ENCODE results near the gene OXTR.

The OXTR gene

GRCh38 chr3:8741581-8742261 lies 27.7 kb downstream of the OXTR start (continued):
- TF ChIP-seq ZBTB26 (tag by site-specific recombination; optimal IDR thresholded peaks at IDR 0.05): peak; percentile 10
- TF ChIP-seq ZNF335 (tag by site-specific recombination; conservative IDR thresholded peaks at IDR 0.05): peak; percentile 78
- no peak for TF ChIP-seq ZNF10 (tag by site-specific recombination; IDR thresholded peaks at IDR 0.05)
- peak; percentile 77 for TF ChIP-seq REST (tag by site-specific recombination; IDR thresholded peaks at IDR 0.05)
- 0 out of 2 replicates have a peak, but pooled peaks have one; percentile 23 for TF ChIP-seq ZFP37 (tag by site-specific recombination; IDR thresholded peaks at IDR 0.05)
- peak; percentile 42; the same call in 1 of the 2 replicates for TF ChIP-seq SP3 (tag by site-specific recombination; IDR thresholded peaks at IDR 0.05)
- no peak for TF ChIP-seq INSM2 (tag by site-specific recombination; IDR thresholded peaks at IDR 0.05)
- peak; percentile 37; the same call in 1 of the 2 replicates for TF ChIP-seq ZNF629 (tag by site-specific recombination; IDR thresholded peaks at IDR 0.05)
- TF ChIP-seq WT1 (tag by site-specific recombination; IDR thresholded peaks at IDR 0.05): peak; percentile 84
- TF ChIP-seq PATZ1 (tag by site-specific recombination; IDR thresholded peaks at IDR 0.05): peak; percentile 83
- peak; percentile 39; the same call in 1 of the 2 replicates for TF ChIP-seq SP7 (tag by site-specific recombination; IDR thresholded peaks at IDR 0.05)
- no peak for TF ChIP-seq ZNF664 (tag by site-specific recombination; IDR thresholded peaks at IDR 0.05)
- TF ChIP-seq KLF8 (tag by site-specific recombination; IDR thresholded peaks at IDR 0.05): peak; percentile 37
- peak; percentile 39; the same call in 1 of the 2 replicates for TF ChIP-seq ZEB2 (tag by site-specific recombination; IDR thresholded peaks at IDR 0.05)
- TF ChIP-seq ZBTB44 (tag by site-specific recombination; IDR thresholded peaks at IDR 0.05): no peak
- TF ChIP-seq ZNF768 (tag by site-specific recombination; IDR thresholded peaks at IDR 0.05): no peak
- TF ChIP-seq EGR2 (tag by site-specific recombination; IDR thresholded peaks at IDR 0.05; ENCODE audit: low read depth): peak; percentile 96
- TF ChIP-seq GLIS1 (tag by site-specific recombination; IDR thresholded peaks at IDR 0.05): peak; percentile 98
- no peak for TF ChIP-seq ZNF311 (tag by site-specific recombination; IDR thresholded peaks at IDR 0.05; ENCODE audit: borderline replicate concordance)
- peak; percentile 73 for TF ChIP-seq GLIS2 (tag by site-specific recombination; IDR thresholded peaks at IDR 0.05)
- peak; percentile 77 for TF ChIP-seq ZIC2 (tag by site-specific recombination; IDR thresholded peaks at IDR 0.05)
- no peak for TF ChIP-seq ATF2 (tag by site-specific recombination; IDR thresholded peaks at IDR 0.05; ENCODE audit: low read depth)
- TF ChIP-seq BCL11A (tag by site-specific recombination; IDR thresholded peaks at IDR 0.05; ENCODE audit: low read depth): peak; percentile 59; the same call in 1 of the 2 replicates
